ENCODE data around the gene ATG13. TPM values are rescaled to one million over a fixed set of nuclear protein-coding genes. Genes with fewer than 3 reads are reported as not detected.

The ATG13 gene
- total and polyA plus RNA-seq, 2 of the 4 experiments (the other 2 are of a cell fraction), result 43.0 to 49.7 TPM

DNA sequence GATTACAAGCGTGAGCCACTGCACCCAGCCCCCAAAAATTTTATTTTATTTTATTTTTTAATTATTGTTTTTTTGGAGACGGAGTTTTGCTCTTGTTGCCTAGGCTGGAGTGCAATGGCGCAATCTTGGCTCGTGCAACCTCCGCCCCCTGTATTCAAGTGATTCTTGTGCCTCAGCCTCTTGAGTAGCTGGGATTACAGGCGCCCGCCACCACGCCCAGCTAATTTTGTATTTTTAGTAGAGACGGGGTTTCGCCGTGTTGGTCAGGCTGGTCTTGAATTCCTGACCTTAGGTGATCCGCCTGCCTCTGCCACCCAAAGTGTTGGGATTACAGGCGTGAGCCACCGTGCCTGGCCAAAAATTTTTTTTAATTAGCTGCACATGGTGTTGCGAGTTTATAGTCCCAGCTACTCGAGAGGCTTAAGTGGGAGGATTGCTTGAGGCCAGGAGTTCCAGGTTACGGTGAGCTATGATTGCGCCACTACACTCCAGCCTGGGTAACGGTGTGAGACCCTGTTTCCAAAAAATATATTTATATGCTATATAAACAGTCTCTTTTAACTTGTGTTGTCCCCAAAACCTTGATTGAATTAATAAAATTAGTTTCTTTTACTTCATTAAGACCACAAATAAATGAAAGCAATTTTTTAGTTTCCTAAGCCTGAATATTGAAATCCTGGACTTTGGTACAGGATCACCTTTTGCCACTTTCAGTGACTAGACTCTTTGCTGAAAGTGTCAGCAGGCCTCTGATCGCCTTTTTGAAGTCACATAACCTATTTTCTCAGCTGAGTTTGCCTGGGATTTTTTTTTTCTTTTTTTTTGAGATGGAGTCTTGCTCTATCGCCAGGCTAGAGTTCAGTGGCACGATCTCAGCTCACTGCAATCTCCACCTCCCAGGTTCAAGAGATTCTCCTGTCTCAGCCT lies 16.2 kb downstream of the ATG13 start:
- Histone ChIP-seq H2AFZ (replicated peaks; ENCODE audit: low read length, poor library complexity) (no peak overlapping the region), H3K9ac (ENCODE audit: low read depth, low read length) (no peak overlapping the region), H3K4ac (ENCODE audit: low read depth, low read length) (no peak overlapping the region), H4K5ac (ENCODE audit: low read depth, low read length) (no peak overlapping the region), H3K4me1 (ENCODE audit: control insufficient read depth, insufficient read depth, low read length) (no peaks in the 10 kb centered on the region), H3K23ac (ENCODE audit: low read depth, low read length) (no peak overlapping the region), H3K36me3 (ENCODE audit: control insufficient read depth, insufficient read depth, low read length) (peaks cover 21% of the 10 kb centered on the region), H4K91ac (ENCODE audit: insufficient read depth, low read depth, low read length) (no peak overlapping the region), H2AK5ac (ENCODE audit: low read depth, low read length) (no peak overlapping the region), H3K79me1 (ENCODE audit: low read depth in 1 of 2, low read length in 2 of 2) (peaks cover 16 to 36% of the 10 kb centered on the region in 2 experiments), H3K4me3 (ENCODE audit: insufficient read depth, low read depth, low read length) (no peak overlapping the region), H3K27me3 (ENCODE audit: control insufficient read depth, insufficient read depth, low read length) (no peaks in the 10 kb centered on the region), H4K20me1 (ENCODE audit: insufficient read depth, low read length) (no peaks in the 10 kb centered on the region), H3K18ac (ENCODE audit: low read depth, low read length) (no peak overlapping the region), H4K8ac (ENCODE audit: low read depth in 2 of 2, low read length in 2 of 2) (no peak overlapping the region), H2BK15ac (ENCODE audit: low read depth, low read length) (no peak overlapping the region), H3K9me1 (ENCODE audit: insufficient read depth, low read length) (no peaks in the 10 kb centered on the region), H2BK120ac (ENCODE audit: low read depth, low read length) (no peak overlapping the region), H2BK5ac (ENCODE audit: low read depth, low read length, poor library complexity, severe bottlenecking) (no peak overlapping the region), H3K9me3 (ENCODE audit: control insufficient read depth, insufficient read depth, low read length) (no peaks in the 10 kb centered on the region), H3K56ac (ENCODE audit: extremely low read depth, insufficient read depth, low read length) (no peak overlapping the region), H3K14ac (replicated peaks; ENCODE audit: low read depth, low read length) (no peak overlapping the region), H3K4me2 (ENCODE audit: low read depth, low read length) (no peak overlapping the region), H3K27ac (ENCODE audit: insufficient read depth, low read length) (no peak overlapping the region), H2BK20ac (ENCODE audit: low read depth, low read length) (no peak overlapping the region), H2AK9ac (replicated peaks; ENCODE audit: low read depth, low read length, poor library complexity) (no peak overlapping the region)
- DNase-seq (no peak), ATAC-seq (ENCODE audit: low read depth) (no peak)
- in situ Hi-C loops (cut with MboI; ENCODE audit: low sequenced_read_pairs), result no loop called here
- TF ChIP-seq, protein P1, sequence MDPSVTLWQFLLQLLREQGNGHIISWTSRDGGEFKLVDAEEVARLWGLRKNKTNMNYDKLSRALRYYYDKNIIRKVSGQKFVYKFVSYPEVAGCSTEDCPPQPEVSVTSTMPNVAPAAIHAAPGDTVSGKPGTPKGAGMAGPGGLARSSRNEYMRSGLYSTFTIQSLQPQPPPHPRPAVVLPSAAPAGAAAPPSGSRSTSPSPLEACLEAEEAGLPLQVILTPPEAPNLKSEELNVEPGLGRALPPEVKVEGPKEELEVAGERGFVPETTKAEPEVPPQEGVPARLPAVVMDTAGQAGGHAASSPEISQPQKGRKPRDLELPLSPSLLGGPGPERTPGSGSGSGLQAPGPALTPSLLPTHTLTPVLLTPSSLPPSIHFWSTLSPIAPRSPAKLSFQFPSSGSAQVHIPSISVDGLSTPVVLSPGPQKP (IDR thresholded peaks at IDR 0.05; ENCODE audit: borderline replicate concordance, low read depth, low read length), result no peak
- CTCF ChIA-PET, result interaction anchor here (0.6 kb wide), 1 partner anchor 79 kb away, joined by 5 read pairs; no protein-coding TSS in a partner anchor
- intact Hi-C loops (cut with micrococcal nuclease), result no loop called here
- POLR2A ChIA-PET (ENCODE audit: unreplicated experiment), result no interaction called here
- no TSS peak for BruUV-seq (replicated peaks)
- dilution Hi-C loops (cut with HindIII; ENCODE audit: low sequenced_read_pairs, unreplicated experiment), result no loop called here
- WGBS, 2 experiments (ENCODE audit: extremely low coverage in 2 of 2, insufficient read length in 1 of 2), result 100% methylated on average over 9 of the region's 22 CpGs; no CpG with 5 or more reads in 1 of the 2 experiments

Data from IMR-90 (cell line).